HUES48 (cell line): ENCODE data around the gene COL5A2.

ENCODE experiments used
- H3K27ac ChIP-seq: one replicate; pipeline ENCODE4 v1.7.0; 2013; ENCODE audit warnings: low read depth, low read length, inconsistent platforms
- H3K27me3 ChIP-seq: 2 replicates; pipeline ENCODE4 v1.6.1; 2013; ENCODE audit warnings: mild to moderate bottlenecking, low read length; ENCODE audit not compliant: control insufficient read depth, insufficient read depth
- H3K36me3 ChIP-seq: 2 replicates; pipeline ENCODE4 v1.6.1; 2013; ENCODE audit warnings: low read length; ENCODE audit not compliant: control insufficient read depth, insufficient read depth
- H3K4me1 ChIP-seq: 2 replicates; pipeline ENCODE4 v1.6.1; 2013; ENCODE audit warnings: mild to moderate bottlenecking, low read length; ENCODE audit not compliant: control insufficient read depth, insufficient read depth
- H3K4me3 ChIP-seq: 2 replicates; pipeline ENCODE4 v1.5.1; 2013; ENCODE audit warnings: mild to moderate bottlenecking, low read depth, low read length
- H3K9ac ChIP-seq: 2 replicates; pipeline ENCODE4 v1.6.1; 2013; ENCODE audit warnings: mild to moderate bottlenecking, low read depth, low read length, moderate library complexity
- H3K9me3 ChIP-seq: 2 replicates; pipeline ENCODE4 v1.6.1; 2013; ENCODE audit warnings: low read length; ENCODE audit not compliant: control insufficient read depth, insufficient read depth

Gene COL5A2

GRCh38 chr2:189083106-189083505 lies 96.5 kb downstream of the COL5A2 start:
- Histone ChIP-seq H3K4me3 (no peak overlapping the region), H3K27ac (no peak overlapping the region), H3K4me1 (no peaks in the 10 kb centered on the region), H3K27me3 (no peaks in the 10 kb centered on the region), H3K9me3 (no peaks in the 10 kb centered on the region), H3K36me3 (no peaks in the 10 kb centered on the region; the same call in 1 of the 2 replicates), H3K9ac (no peak overlapping the region)

DNA sequence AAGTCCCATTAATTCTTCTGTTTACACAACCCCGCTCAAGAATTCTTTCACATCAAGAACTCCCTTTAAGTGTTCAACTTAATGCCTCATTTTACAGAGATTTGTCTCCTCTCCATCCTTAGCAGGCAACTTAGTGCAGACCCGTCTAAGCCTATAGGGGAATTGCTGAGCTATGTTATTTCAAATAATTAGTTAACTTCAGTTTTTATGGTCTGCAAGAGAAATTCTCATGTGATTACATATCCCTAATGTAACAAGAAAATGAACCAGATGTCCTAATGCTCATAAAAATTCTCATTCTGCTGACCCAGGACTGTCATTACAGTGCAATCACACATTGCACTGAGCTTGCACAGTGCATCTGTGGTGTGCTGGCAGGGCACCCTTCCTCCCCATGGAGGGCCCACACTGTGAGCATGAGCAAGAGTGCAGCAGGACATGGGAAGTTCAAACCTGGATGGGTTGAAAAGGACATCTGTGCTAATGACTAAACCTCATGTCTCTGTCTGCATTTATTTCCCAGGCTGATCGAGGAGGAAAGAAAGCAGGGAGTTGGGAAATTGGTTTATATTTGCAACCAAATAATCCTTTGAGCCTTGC lies 97.1 kb downstream of the COL5A2 start:
- Histone ChIP-seq H3K27ac (no peak overlapping the region), H3K36me3 (no peaks in the 10 kb centered on the region; the same call in 1 of the 2 replicates)

DNA sequence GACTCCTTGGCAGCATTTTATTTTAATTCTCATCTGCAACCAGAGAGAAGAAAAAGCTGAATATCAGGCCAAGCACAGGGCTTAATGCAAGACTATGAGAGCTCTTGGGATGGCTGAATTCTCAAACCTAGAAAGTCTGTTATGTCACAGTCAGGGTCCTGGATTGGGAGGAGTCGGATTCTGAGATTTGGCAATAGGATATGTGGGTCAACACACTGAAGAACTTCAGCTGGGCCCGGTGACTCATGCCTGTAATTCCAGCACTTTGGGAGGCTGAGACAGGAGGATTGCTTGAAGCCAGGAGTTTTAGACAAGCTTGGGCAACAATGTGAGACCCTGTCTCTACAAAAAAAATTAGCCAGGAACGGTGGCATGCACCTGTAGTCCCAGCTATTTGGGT lies 103.0 kb downstream of the COL5A2 start:
- Histone ChIP-seq H3K9ac (no peak overlapping the region), H3K36me3 (no peaks in the 10 kb centered on the region; the same call in 1 of the 2 replicates), H3K9me3 (no peaks in the 10 kb centered on the region)

More for the DNA sequence above, 97.1 kb downstream of the COL5A2 start:
- no peak overlapping the region for H3K9ac ChIP-seq
- no peaks in the 10 kb centered on the region for H3K9me3 ChIP-seq
- no peak overlapping the region for H3K4me3 ChIP-seq
- H3K27me3 ChIP-seq = no peaks in the 10 kb centered on the region
- no peaks in the 10 kb centered on the region for H3K4me1 ChIP-seq

DNA sequence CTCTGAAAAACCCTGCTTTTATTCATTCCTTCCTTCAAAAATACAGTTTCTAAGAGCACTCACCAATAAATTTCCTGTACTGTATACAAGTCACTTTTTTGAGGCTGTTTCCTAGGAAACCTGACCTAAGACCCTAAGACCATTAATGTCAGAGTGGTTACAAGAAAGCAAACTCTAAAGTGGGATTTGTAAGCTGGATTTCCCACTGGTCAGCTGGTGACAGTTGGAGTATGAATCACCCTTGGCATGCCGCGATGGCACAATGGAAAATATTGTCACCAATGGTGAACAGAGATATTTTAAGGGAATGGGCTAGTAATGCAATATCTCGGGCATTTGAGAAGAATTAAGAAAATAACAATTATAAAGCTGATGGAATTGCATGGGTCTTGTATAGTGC lies 103.4 kb downstream of the COL5A2 start:
- Histone ChIP-seq H3K9ac (no peak overlapping the region), H3K27ac (no peak overlapping the region), H3K9me3 (no peaks in the 10 kb centered on the region), H3K27me3 (no peaks in the 10 kb centered on the region), H3K4me1 (no peaks in the 10 kb centered on the region), H3K4me3 (no peak overlapping the region), H3K36me3 (no peaks in the 10 kb centered on the region; the same call in 1 of the 2 replicates)

More for the DNA sequence above, 103.0 kb downstream of the COL5A2 start:
- Histone ChIP-seq H3K27me3 (no peaks in the 10 kb centered on the region), H3K4me3 (no peak overlapping the region), H3K27ac (no peak overlapping the region), H3K4me1 (no peaks in the 10 kb centered on the region)

DNA sequence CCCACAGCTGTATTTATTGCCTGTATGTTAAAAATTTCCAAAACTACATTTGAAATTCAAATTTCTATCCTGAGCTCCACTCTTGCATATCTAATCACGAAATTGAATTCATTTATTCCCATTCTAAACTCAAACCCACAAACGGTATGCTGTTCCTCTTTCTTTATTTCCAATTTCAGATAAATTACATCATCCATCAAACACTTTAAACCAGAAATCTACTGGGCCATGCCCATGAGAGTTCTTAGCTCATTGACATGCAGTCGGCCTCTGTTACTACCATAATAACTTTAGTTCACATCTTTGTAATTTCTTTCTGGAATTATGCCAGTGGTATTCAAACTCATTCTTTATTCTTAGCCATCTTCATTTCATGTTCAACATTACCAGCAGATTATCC lies 105.1 kb downstream of the COL5A2 start:
- Histone ChIP-seq H3K36me3 (no peaks in the 10 kb centered on the region), H3K9me3 (no peaks in the 10 kb centered on the region), H3K4me1 (no peaks in the 10 kb centered on the region), H3K4me3 (no peak overlapping the region), H3K27me3 (no peaks in the 10 kb centered on the region), H3K9ac (no peak overlapping the region), H3K27ac (no peak overlapping the region)

GRCh38 chr2:189072036-189072435 lies 107.5 kb downstream of the COL5A2 start:
- H3K9me3 ChIP-seq = no peaks in the 10 kb centered on the region
- H3K27me3 ChIP-seq = no peaks in the 10 kb centered on the region
- no peaks in the 10 kb centered on the region for H3K4me1 ChIP-seq
- H3K27ac ChIP-seq = no peak overlapping the region
- H3K9ac ChIP-seq = no peak overlapping the region
- no peak overlapping the region for H3K4me3 ChIP-seq
- no peaks in the 10 kb centered on the region for H3K36me3 ChIP-seq

DNA sequence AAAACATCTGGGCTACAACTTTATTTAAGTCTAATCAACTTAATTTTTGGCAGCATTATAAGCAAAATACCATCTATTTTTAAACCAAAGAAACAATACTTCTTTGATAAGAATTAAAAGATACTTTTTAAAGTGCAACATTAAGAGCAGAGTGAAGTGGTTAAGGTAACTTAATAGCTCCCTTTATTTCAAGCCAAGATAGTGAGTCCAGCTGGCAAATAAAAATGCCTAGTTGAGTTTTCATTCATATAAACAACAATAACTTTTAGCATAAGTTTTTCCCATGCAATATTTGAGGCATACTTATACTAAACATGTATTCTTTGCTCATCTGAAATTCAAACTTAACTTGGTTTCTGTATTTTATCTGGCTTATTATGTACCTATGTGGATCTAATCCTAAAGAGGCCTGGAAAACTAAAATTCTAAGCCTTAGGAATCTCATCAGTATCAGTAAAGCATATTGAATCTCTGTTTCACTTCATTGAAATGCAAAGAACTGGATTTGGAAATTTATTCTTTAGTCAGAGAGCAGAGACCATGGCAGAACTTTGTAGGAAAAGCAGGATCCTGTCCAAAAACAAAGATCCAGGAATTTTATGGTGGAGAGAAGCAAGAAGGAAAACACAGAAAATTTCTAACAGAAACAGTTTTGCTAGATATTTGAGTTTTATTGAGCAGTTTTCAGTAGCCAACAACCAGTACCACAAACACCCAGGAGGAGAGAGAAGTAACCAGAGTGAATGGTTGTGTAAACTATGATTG lies 109.5 kb downstream of the COL5A2 start:
- H3K9me3 ChIP-seq = no peaks in the 10 kb centered on the region
- H3K4me1 ChIP-seq = no peaks in the 10 kb centered on the region
- H3K36me3 ChIP-seq = no peaks in the 10 kb centered on the region
- H3K9ac ChIP-seq = no peak overlapping the region
- no peak overlapping the region for H3K27ac ChIP-seq
- H3K4me3 ChIP-seq = no peak overlapping the region
- no peaks in the 10 kb centered on the region for H3K27me3 ChIP-seq

DNA sequence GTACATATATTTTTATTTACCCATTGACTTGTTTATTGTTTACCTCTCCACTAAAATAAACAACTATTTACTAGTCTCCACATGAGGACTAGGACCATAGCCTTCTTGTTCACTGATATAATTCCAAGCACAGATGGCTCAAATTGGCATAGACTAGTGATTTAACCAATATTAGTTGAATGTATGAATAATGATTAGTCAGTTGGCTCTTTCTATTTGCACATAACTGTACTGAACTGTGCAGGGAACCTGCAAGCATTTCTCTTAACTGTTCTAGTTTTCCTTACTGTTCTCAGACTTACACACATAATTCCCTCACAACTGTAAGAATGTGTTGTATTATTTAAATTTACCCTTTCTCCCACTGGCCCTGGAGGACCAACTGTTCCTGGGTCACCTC lies 113.5 kb downstream of the COL5A2 start:
- H3K4me3 ChIP-seq = no peak overlapping the region
- no peaks in the 10 kb centered on the region for H3K27me3 ChIP-seq
- no peaks in the 10 kb centered on the region for H3K9me3 ChIP-seq
- no peak overlapping the region for H3K27ac ChIP-seq
- no peaks in the 10 kb centered on the region for H3K4me1 ChIP-seq
- H3K9ac ChIP-seq = no peak overlapping the region
- H3K36me3 ChIP-seq = peaks cover 2% of the 10 kb centered on the region; the same call in 1 of the 2 replicates

DNA sequence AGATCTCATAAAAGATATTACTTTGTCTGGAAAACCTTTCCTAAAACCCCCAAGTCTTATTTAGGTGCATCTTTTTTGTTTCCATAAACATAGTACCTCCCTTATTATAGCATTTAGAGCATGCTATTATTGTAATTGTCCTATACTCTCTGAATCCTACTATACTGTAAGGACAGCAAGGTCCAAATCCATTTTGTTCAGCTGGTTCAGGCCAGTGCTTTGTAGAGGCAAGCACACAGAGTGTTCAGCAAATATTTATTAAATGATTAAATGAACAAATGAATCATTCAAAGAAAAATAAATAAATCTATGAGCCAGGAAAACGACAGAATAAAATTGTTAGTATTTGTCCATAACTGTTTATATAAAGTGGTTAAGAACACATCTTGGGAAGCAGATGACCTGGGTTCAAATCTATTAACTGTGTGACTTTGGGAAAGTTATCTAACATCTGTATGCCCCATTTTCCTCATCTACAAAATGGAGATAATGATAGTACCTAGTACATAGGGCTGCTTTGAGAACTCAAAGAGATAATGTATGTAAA lies 119.4 kb downstream of the COL5A2 start:
- H3K27ac ChIP-seq = no peak overlapping the region
- H3K27me3 ChIP-seq = no peaks in the 10 kb centered on the region
- no peak overlapping the region for H3K9ac ChIP-seq
- H3K4me1 ChIP-seq = no peaks in the 10 kb centered on the region
- H3K9me3 ChIP-seq = no peaks in the 10 kb centered on the region
- H3K4me3 ChIP-seq = no peak overlapping the region
- peaks cover 2% of the 10 kb centered on the region; the same call in 1 of the 2 replicates for H3K36me3 ChIP-seq

GRCh38 chr2:189057316-189057715 lies 122.2 kb downstream of the COL5A2 start:
- Histone ChIP-seq H3K4me1 (no peaks in the 10 kb centered on the region), H3K9me3 (no peaks in the 10 kb centered on the region), H3K27me3 (no peaks in the 10 kb centered on the region), H3K9ac (no peak overlapping the region), H3K4me3 (no peak overlapping the region), H3K36me3 (no peaks in the 10 kb centered on the region), H3K27ac (no peak overlapping the region)
